ENCODE data around the gene CCDC146.

CCDC146 gene

GRCh38 chr7:77290425-77290824, 168.0 kb downstream of the CCDC146 start:
- DNase-seq (ENCODE audit: low read depth), result no peak
- no peak overlapping the region for H3K4me3 ChIP-seq (ENCODE audit: low read depth, low read length)
- TF ChIP-seq CTCF (conservative IDR thresholded peaks at IDR 0.05; ENCODE audit: low read depth, low read length), result no peak

- no peak for TF ChIP-seq CTCF (conservative IDR thresholded peaks at IDR 0.05; ENCODE audit: low read depth, low read length)
- DNase-seq (ENCODE audit: low read depth), result no peak
- H3K4me3 ChIP-seq (ENCODE audit: low read depth, low read length), result no peak overlapping the region
Observed at GRCh38 chr7:77293046-77293445, 170.6 kb downstream of the CCDC146 start.

GRCh38 chr7:77295549-77295948, 173.1 kb downstream of the CCDC146 start:
- TF ChIP-seq CTCF (conservative IDR thresholded peaks at IDR 0.05; ENCODE audit: low read depth, low read length), result no peak
- no peak for DNase-seq (ENCODE audit: low read depth)
- no peak overlapping the region for H3K4me3 ChIP-seq (ENCODE audit: low read depth, low read length)

GRCh38 chr7:77306231-77307067, 184.0 kb downstream of the CCDC146 start:
- no peak overlapping the region for H3K4me3 ChIP-seq (ENCODE audit: low read depth, low read length)
- no peak for DNase-seq (ENCODE audit: low read depth)

GRCh38 chr7:77308792-77309191, 186.4 kb downstream of the CCDC146 start:
- TF ChIP-seq CTCF (conservative IDR thresholded peaks at IDR 0.05; ENCODE audit: low read depth, low read length), result no peak
- DNase-seq (ENCODE audit: low read depth), result no peak
- H3K4me3 ChIP-seq (ENCODE audit: low read depth, low read length), result no peak overlapping the region

More at GRCh38 chr7:77306231-77307067, 184.0 kb downstream of the CCDC146 start:
- TF ChIP-seq CTCF (conservative IDR thresholded peaks at IDR 0.05; ENCODE audit: low read depth, low read length), result no peak

- no peak for DNase-seq (ENCODE audit: low read depth)
- TF ChIP-seq CTCF (conservative IDR thresholded peaks at IDR 0.05; ENCODE audit: low read depth, low read length), result no peak
- no peak overlapping the region for H3K4me3 ChIP-seq (ENCODE audit: low read depth, low read length)
Observed at GRCh38 chr7:77309714-77310220, 187.4 kb downstream of the CCDC146 start.

GRCh38 chr7:77310982-77311381, 188.6 kb downstream of the CCDC146 start:
- DNase-seq (ENCODE audit: low read depth), result no peak
- no peak for TF ChIP-seq CTCF (conservative IDR thresholded peaks at IDR 0.05; ENCODE audit: low read depth, low read length)
- H3K4me3 ChIP-seq (ENCODE audit: low read depth, low read length), result no peak overlapping the region

All from choroid plexus epithelial cell (primary cell).